ENCODE measurements around the gene KCNH2.
"Not testable (repeated sequence)": the region's sequence is repeated elsewhere in the genome, so short reads cannot be mapped to it uniquely, and the experiment has no call there.

The KCNH2 gene

DNA sequence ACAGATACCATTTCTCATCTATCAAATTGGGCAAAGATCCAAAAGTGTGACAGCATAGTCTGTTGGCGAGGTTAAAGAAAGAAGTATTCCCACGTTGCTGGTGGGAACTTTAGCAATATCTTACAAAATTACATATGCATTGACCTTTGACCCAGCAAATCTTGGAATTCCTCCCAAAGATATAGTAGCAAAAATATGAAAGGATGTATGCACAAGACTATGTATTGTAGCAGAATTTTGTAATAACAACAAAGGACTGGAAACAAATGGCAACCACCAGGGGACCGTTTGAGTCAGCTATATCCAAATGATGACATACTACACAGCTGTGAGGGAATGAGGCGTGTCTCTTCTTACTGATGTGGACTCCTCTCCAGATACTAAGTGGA lies 50.2 kb downstream of the KCNH2 start:
- DNase-seq: no peak

- DNase-seq: no peak
These were observed 50.8 kb downstream of the KCNH2 start for GRCh38 chr7:150927157-150927955.

GRCh38 chr7:150926066-150926465 lies 52.1 kb downstream of the KCNH2 start:
- no peak for DNase-seq

- DNase-seq: no peak
These were observed 53.7 kb downstream of the KCNH2 start for GRCh38 chr7:150924369-150924781.

- DNase-seq: no peak
These were observed 54.3 kb downstream of the KCNH2 start for GRCh38 chr7:150923802-150924201.

GRCh38 chr7:150923196-150923595 lies 54.9 kb downstream of the KCNH2 start:
- DNase-seq: peak; percentile 16

- DNase-seq: no peak
These were observed 59.0 kb downstream of the KCNH2 start for GRCh38 chr7:150919160-150919559.

GRCh38 chr7:150918378-150918777 lies 59.7 kb downstream of the KCNH2 start:
- DNase-seq: no peak

DNA sequence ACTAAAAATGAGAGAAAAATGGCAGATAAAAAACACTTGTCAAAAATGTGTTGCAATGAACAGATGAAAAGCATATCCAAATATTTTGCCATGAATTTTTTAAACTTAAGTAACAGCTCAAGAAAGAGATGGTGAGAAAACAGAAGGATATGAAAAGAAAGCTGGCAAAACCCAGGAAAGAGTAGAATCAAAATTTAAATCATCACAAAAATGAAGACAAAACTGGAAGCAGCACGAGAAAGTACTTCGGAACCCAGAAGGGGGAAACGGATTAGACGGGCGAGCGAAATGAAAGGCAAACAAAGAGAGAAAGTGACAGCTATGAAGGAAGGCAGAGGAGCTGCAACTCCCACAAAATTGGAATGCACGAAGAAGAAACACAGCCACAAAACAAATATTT lies 60.2 kb downstream of the KCNH2 start:
- no peak for DNase-seq

DNA sequence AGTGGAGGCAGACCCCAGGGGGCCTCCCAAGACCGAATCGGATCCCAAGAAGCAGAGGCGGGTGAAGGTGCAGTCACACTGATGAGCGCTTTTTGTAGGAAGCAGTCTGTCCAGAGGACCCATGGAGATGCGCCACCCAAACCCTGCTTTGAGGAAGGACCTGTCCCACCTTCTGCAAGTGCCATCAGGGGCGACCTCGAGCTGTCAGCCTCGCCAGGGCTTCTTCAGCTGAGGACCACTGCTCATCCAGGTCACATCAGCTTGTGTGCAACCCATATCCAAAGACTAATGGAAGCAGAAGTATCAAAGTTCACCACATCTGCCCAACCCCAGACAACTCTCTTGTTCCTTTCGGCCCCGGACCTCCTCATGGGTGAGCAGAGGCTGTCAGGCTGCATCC lies 61.5 kb downstream of the KCNH2 start:
- no peak for DNase-seq

DNA sequence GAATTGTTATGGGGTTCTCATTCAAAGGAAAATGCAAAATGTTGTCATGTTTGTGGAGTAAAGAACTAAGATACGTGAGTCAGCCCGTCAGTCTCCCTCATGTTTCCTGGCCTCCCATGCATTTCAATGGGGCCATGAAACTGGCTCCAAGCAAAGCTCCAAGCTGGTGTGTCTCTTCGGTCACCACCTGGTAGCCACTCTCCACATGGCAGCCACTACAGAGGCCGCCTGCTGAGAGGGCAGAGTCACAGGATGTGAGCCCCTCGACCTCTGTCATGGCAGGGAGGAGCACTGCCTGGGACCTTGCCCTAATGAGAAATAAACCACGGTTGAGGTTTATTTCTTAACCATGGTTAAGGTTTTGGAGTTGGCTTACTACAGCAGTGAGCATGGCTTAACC lies 63.2 kb downstream of the KCNH2 start:
- no peak for DNase-seq

- DNase-seq: no peak
These were observed 63.9 kb downstream of the KCNH2 start for GRCh38 chr7:150914196-150914595.

- no peak for DNase-seq
These were observed 65.7 kb downstream of the KCNH2 start for GRCh38 chr7:150912427-150912826.

DNA sequence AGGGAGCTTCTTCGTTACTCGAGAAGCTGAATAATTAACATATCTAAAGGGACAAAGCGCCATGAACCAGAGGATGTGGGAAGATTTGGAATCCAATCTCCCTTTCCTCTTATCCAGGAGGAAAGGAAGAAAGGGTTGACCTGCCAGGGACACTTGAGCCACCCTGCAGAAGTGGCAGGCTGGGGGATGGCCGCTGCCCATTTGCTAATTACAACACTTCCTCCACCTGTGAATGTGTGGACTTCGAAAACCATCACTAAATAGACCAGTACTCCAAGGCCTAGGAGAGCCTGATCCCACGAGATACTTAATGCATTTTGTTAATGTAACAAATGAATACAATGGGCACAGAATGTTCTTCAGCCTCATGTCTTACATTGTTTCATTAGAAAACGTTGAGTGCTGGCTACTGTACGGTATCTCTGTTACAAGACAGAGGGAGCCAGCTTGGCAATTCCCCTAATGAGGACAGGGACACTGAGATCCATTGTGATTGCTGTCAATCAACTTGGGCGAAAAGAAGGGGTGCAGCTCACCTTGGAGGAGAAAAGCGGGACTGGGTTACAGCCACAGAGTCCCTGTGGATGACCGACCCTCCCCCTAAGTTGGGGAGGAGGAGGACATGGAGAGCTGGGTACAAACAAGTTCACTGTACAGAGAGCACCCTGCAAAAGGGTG lies 66.4 kb downstream of the KCNH2 start:
- no peak for DNase-seq

DNA sequence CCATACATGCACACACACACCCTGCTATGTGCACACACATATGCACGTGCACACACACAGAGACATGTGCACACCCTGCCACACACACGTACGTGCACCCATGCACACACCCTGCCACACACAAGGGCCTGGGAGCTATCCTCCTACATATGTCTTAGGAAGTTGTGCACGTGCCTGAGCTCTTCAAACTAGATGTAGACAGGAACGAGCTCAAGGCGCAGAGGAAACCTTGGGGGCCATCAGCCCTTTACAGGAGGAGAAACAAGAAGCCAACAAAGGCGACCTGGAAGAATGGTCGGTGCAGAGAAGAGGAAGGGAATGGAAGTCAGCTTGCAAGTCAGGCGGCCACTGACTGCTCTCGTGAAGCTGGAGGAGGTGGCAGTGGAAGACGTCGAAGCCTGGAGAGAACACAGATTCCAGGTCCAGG lies 67.1 kb downstream of the KCNH2 start:
- no peak for DNase-seq

DNA sequence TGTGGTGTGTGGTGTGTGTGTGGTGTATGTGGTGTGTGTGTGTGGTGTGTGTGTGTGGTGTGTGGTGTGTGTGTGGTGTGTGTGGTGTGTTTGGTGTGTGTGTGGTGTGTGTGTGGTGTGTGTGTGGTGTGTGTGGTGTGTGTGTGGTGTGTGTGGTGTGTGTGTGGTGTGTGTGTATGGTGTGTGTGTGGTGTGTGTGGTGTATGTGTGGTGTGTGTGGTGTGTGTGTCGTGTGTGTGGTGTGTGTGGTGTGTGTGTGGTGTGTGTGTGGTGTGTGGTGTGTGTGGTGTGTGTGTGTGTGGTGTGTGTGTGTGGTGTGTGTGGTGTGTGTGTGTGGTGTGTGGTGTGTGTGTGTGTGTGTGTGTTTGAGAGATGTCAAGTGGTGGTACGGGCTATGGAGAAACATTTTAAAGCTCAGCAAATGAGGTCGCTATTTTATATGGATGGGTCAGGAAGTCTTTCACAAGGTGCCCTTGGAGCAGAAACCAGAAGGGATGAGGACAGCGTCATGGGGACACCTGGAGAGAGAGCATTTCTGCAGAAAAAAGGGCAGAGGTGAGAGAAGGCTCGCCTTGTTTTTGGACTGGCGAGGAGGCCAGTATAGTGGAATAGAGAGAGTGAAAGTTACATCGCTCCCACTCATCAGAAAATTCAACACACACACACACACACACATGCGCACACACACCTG lies 67.7 kb downstream of the KCNH2 start:
- not testable (repeated sequence) for DNase-seq

DNA sequence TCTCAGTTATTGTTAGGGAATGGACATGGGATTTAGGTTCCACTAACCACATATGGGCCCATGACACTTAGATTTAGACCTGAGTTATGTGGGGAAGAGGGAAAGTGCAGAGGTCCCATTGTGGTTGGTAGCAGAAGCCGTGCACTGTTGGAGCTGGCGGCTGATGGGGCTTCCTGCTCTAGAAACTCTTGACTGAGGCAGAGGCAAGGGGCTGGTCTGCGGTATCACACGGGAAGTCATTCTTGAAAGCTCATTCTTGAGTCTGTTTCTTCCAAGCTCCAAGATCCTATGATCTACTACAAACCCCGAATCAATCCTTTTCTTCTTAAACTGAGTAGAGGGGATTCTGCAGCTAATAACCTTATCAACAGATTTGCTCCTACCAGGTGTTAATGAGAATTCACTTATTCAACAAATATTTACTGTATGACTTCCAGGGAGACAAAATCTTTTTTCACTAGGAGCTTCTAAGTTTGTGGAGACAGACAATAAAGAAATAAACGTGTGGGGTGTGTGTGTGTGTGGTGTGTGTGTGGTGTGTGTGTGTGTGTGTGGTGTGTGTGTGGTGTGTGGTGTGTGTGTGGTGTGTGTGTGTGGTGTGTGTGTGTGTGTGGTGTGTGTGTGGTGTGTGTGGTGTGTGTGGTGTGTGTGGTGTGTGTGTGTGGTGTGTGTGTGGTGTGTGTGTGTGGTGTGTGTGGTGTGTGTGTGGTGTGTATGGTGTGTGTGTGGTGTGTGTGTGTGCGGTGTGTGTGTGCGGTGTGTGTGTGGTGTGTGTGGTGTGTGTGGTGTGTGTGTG lies 68.7 kb downstream of the KCNH2 start:
- DNase-seq: no peak

DNA sequence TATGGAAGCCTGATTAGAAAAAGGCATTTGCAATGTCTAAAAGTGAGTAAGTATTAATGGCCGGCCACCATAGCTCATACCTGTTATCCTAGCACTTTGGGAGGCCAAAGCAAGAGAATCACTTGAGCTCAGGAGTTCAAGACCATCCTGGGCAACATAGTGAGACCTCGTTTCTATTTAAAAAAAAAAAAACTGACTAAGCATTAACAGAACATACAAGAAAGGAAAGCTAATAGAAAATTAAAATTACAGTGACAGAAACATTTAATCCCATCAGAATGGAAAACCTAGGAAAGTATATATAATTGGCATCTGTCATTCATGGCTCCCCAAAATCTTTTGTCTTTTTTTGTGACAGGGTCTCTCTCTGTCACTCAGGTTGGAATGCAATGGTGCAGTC lies 69.9 kb downstream of the KCNH2 start:
- DNase-seq: no peak

DNA sequence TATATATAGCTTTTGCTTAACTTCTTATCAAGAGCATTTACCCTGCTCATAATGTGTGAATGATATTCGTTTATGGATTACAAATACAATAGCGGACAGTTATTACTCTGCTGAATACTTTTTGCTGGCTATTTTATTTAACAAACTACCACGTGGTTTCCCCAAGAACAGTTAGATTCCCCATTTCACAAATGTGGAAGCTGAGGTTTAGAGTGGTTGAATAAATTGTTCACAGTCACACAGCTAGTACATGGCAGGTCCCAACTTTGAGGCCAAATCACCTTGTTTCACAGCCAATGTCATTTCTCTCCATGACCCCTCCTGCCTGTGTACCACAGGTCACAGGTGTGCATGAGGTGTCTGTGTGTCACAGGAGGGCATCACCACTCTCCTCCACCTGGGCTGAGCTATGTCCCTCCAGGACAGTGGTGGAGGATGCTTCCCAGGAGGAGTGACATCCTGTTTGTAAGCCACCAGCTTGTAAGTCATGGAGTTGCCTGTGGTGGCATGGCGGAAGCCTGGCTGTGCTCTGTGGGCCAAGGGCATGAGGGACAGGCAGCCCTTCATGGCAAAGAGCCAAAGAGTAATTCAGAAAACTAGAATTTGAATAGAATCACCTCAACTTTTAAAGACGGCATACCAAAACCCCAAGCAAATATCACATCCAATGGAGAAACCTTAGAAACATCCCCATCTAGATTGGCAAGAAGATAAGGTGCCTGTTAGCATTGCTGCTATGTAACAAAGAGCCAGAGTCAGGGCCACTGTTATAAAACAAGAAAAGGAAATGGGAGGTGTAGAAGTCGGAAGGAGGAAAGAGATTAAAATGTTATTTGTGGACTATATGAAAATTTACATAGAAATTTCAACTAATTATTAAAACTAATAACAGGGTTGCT lies 73.9 kb downstream of the KCNH2 start:
- DNase-seq: no peak

DNA sequence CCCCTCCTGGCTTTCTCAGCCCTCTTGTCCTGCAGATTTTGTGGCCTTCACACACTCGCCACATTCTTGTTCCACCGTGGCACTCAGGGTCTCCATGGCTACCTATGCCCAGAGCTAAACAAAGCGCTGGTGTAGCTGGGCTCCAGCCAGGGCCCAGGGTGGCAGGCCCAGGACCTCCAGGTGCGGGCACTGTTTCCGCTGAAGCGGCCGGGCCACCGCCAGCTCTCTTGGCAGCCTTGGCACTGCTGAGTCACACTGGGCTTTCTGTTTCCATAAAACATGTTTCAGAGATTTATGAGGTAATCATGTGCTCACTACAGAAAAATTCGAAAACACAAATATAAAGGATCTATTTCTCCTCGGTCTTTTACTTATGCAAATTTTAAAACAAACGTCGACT lies 74.5 kb downstream of the KCNH2 start:
- DNase-seq: no peak

- no peak for DNase-seq
These were observed 75.8 kb downstream of the KCNH2 start for GRCh38 chr7:150902078-150903033.
